ENCODE data around the gene FRMD8. TPM values are rescaled to one million over a fixed set of nuclear protein-coding genes. Genes with fewer than 3 reads are reported as not detected.

FRMD8 gene
- total and polyA plus RNA-seq, 2 of the 8 experiments (the other 6 are each of a cell fraction or from before 2014, with no cell fraction given) = 15.0 to 19.2 TPM

DNA sequence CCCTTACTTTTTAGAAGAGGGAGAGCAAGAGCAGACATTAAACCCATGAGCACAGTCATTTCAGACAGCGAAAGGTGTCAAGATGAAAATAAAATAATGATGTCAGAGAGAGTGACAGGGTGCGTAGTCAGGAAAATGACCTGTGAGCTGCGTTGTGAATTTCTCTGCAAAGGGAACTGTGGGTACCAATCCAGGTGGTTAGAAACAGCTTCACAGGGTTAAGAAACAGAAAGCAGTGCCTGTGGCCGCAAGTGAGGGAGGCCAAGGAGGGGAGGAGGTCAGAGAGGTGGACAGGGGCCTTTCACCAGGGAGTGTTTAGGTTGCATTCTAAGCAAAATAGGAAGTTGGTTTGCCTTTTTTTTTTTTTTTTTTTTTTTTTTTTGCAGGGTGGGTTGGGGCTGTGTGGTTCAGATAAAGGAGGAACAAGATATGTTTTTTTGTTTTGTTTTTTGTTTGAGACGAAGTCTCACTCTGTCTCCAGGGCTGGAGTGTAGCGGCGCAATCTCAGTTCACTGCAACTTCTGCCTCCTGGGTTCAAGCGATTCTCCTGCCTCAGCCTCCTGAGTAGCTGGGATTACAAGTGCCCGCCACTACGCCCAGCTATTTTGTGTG, 24.0 kb upstream of the FRMD8 start:
- Histone ChIP-seq H3K23ac (ENCODE audit: insufficient read length) (no peak overlapping the region), H3K79me2 (ENCODE audit: control insufficient read depth in 1 of 2, insufficient read depth in 2 of 2, low read length in 2 of 2) (no peaks in the 10 kb centered on the region), H3K9ac (replicated peaks in 1 of 4; ENCODE audit: extremely low read depth in 1 of 4, low read depth in 3 of 4, low read length in 3 of 4) (no peak overlapping the region), H3K4me2 (ENCODE audit: insufficient read depth in 1 of 2, low read depth in 2 of 2, low read length in 2 of 2) (no peak overlapping the region), H4K5ac (ENCODE audit: insufficient read length, low read depth, low read length) (no peak overlapping the region), H2BK20ac (ENCODE audit: low read length) (no peak overlapping the region), H3K27me3 (replicated peaks in 1 of 4; ENCODE audit: control insufficient read depth in 3 of 4, extremely low read depth in 1 of 4, insufficient read depth in 3 of 4, low read length in 3 of 4) (peaks cover 0 to 7% (median under 1%) of the 10 kb centered on the region in 4 experiments; a peak in 4 of 7 replicates), H2BK120ac (replicated peaks; ENCODE audit: low read depth, low read length) (no peak overlapping the region), H3K9me3 (ENCODE audit: insufficient read depth in 2 of 2, low read depth in 1 of 2, low read length in 1 of 2) (no peaks in the 10 kb centered on the region), H3K36me3 (ENCODE audit: control insufficient read depth in 2 of 4, insufficient read depth in 4 of 4, low read length in 3 of 4) (no peaks in the 10 kb centered on the region), H3K23me2 (ENCODE audit: low read depth, low read length) (no peaks in the 10 kb centered on the region), H3K14ac (ENCODE audit: insufficient read length) (no peak overlapping the region), H2BK5ac (ENCODE audit: low read depth, low read length) (no peak overlapping the region), H4K91ac (replicated peaks; ENCODE audit: insufficient read length, low read length) (no peak overlapping the region), H3K18ac (ENCODE audit: extremely low read depth, low read length) (no peak overlapping the region), H2BK15ac (ENCODE audit: low read length) (no peak overlapping the region), H4K8ac (ENCODE audit: extremely low read depth, insufficient read depth, low read length) (no peak overlapping the region), H3K27ac (ENCODE audit: low read depth, low read length) (no peak overlapping the region), H3K56ac (replicated peaks; ENCODE audit: insufficient read length, low read depth, low read length) (no peak overlapping the region), H2AK5ac (ENCODE audit: low read depth, low read length) (no peak overlapping the region), H3K4me1 (replicated peaks in 1 of 4; ENCODE audit: control insufficient read depth in 3 of 4, insufficient read depth in 4 of 4, low read length in 3 of 4) (peaks cover 0 to 4% (median 0%) of the 10 kb centered on the region in 4 experiments; a peak in 4 of 7 replicates), H2BK12ac (ENCODE audit: low read depth, low read length) (no peak overlapping the region), H3K4ac (replicated peaks; ENCODE audit: insufficient read length, low read depth, low read length) (no peak overlapping the region), H4K20me1 (replicated peaks in 1 of 2; ENCODE audit: control insufficient read depth in 1 of 2, insufficient read depth in 2 of 2, low read length in 2 of 2) (no peaks in the 10 kb centered on the region), H3K79me1 (ENCODE audit: low read depth, low read length) (no peaks in the 10 kb centered on the region), H2AFZ (ENCODE audit: low read length) (no peak overlapping the region), H3K4me3 (ENCODE audit: extremely low read depth in 1 of 4, insufficient read depth in 2 of 4, low read depth in 3 of 4, low read length in 4 of 4) (no peak overlapping the region)
- WGBS, 2 experiments (ENCODE audit: extremely low coverage in 1 of 2, insufficient coverage in 1 of 2, insufficient read length in 1 of 2, insufficient replicate concordance in 2 of 2, low coverage in 1 of 2, low lambda C conversion rate in 2 of 2, missing lambda C conversion rate in 1 of 2) = 93% methylated on average over 9 of the region's 10 CpGs; no CpG with 5 or more reads in 1 of the 2 experiments
- FAIRE-seq (no peak), DNase-seq (ENCODE audit: low read depth in 1 of 2, low spot score in 2 of 2) (no peak)
- ChIA-PET POLR2A (ENCODE audit: partially characterized antibody) (interaction anchor here (1.5 to 2.5 kb wide), 3 partner anchors 9 to 142 kb away, joined by 3 to 12 read pairs (median 7); partner anchors contain the start of gene MALAT1), CTCF (ENCODE audit: partially characterized antibody) (interaction anchor here (0.7 to 2.1 kb wide), 9 partner anchors 15 to 232 kb away, joined by 3 to 7 read pairs (median 4); no protein-coding TSS in a partner anchor)
- TF ChIP-seq SP4 (IDR thresholded peaks at IDR 0.05; ENCODE audit: low read length) = no peak
- no peak for TF ChIP-seq RNF2 (IDR thresholded peaks at IDR 0.05; ENCODE audit: borderline replicate concordance, low read depth, low read length, missing control alignments, poor library complexity, severe bottlenecking)
- no peak for TF ChIP-seq YY1 (IDR thresholded peaks at IDR 0.05; ENCODE audit: low read depth, low read length)
- TF ChIP-seq SP1 (IDR thresholded peaks at IDR 0.05; ENCODE audit: low read depth, low read length) = no peak
- TF ChIP-seq NANOG (IDR thresholded peaks at IDR 0.05; ENCODE audit: insufficient read depth, low read depth, low read length, poor library complexity, severe bottlenecking) = no peak
- no peak for TF ChIP-seq GTF2F1 (IDR thresholded peaks at IDR 0.05; ENCODE audit: borderline replicate concordance, low read depth, low read length)
- no peak for TF ChIP-seq CHD1 (IDR thresholded peaks at IDR 0.05; ENCODE audit: low read depth, low read length)
- no peak for TF ChIP-seq RFX5 (IDR thresholded peaks at IDR 0.05; ENCODE audit: borderline replicate concordance, low read depth, low read length)
- TF ChIP-seq SRF (IDR thresholded peaks at IDR 0.05; ENCODE audit: low read depth, low read length) = no peak
- TF ChIP-seq, protein P1, sequence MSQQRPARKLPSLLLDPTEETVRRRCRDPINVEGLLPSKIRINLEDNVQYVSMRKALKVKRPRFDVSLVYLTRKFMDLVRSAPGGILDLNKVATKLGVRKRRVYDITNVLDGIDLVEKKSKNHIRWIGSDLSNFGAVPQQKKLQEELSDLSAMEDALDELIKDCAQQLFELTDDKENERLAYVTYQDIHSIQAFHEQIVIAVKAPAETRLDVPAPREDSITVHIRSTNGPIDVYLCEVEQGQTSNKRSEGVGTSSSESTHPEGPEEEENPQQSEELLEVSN (IDR thresholded peaks at IDR 0.05) = no peak
- TF ChIP-seq ZNF274 (IDR thresholded peaks at IDR 0.05; ENCODE audit: borderline replicate concordance, extremely low read depth, low read length) = no peak
- TF ChIP-seq SIN3A (conservative IDR thresholded peaks at IDR 0.05 in 1 of 2, IDR thresholded peaks at IDR 0.05 in 1 of 2; ENCODE audit: low read depth in 1 of 2, low read length in 2 of 2) = no peak

Data from H1 (cell line).